Progenitor cell of endocrine pancreas (in vitro differentiated cells): ENCODE results near the gene FOXB2. TPM values are rescaled to one million over a fixed set of nuclear protein-coding genes. Genes with fewer than 3 reads are reported as not detected.

Experiments used
- DNase-seq: peaks from one replicate; pipeline ENCODE4 v3.0.0; 2021; ENCODE audit warnings: low spot score; ENCODE audit not compliant: unreplicated experiment
- H3K27ac Mint-ChIP-seq: 2 replicates; pipeline ENCODE4 v1.8.0; 2021; ENCODE audit warnings: mild to moderate bottlenecking, moderate library complexity, mixed read lengths
- H3K27me3 Mint-ChIP-seq: 2 replicates; pipeline ENCODE4 v1.8.0; 2021; ENCODE audit warnings: mixed read lengths
- H3K36me3 Mint-ChIP-seq: 2 replicates; pipeline ENCODE4 v1.8.0; 2022; ENCODE audit warnings: mixed read lengths; ENCODE audit not compliant: insufficient read depth
- H3K4me1 Mint-ChIP-seq: 2 replicates; pipeline ENCODE4 v1.8.0; 2021; ENCODE audit warnings: low read depth, mixed read lengths
- H3K4me3 Mint-ChIP-seq: 2 replicates; pipeline ENCODE4 v1.8.0; 2021; ENCODE audit warnings: low read depth, mild to moderate bottlenecking, moderate library complexity, mixed read lengths
- H3K9me3 Mint-ChIP-seq: 2 replicates; pipeline ENCODE4 v1.8.0; 2021; ENCODE audit warnings: low read depth, mixed read lengths
- total RNA-seq: library from RNA; stranded (reverse); gene quantifications from 2 replicates; pipeline ENCODE4 v1.2.1, GENCODE V29; 2021
- TF ChIP-seq, protein P1 (sequence below): fragments of 200-600 bp; sonication (generic); IDR thresholded peaks from one replicate; pipeline ENCODE4 v1.5.0; 2021; ENCODE audit warnings: antibody characterized with exemption, mild to moderate bottlenecking; ENCODE audit not compliant: unreplicated experiment

The FOXB2 gene
- total RNA-seq, 1 donor from 2014 or later: not detected

DNA sequence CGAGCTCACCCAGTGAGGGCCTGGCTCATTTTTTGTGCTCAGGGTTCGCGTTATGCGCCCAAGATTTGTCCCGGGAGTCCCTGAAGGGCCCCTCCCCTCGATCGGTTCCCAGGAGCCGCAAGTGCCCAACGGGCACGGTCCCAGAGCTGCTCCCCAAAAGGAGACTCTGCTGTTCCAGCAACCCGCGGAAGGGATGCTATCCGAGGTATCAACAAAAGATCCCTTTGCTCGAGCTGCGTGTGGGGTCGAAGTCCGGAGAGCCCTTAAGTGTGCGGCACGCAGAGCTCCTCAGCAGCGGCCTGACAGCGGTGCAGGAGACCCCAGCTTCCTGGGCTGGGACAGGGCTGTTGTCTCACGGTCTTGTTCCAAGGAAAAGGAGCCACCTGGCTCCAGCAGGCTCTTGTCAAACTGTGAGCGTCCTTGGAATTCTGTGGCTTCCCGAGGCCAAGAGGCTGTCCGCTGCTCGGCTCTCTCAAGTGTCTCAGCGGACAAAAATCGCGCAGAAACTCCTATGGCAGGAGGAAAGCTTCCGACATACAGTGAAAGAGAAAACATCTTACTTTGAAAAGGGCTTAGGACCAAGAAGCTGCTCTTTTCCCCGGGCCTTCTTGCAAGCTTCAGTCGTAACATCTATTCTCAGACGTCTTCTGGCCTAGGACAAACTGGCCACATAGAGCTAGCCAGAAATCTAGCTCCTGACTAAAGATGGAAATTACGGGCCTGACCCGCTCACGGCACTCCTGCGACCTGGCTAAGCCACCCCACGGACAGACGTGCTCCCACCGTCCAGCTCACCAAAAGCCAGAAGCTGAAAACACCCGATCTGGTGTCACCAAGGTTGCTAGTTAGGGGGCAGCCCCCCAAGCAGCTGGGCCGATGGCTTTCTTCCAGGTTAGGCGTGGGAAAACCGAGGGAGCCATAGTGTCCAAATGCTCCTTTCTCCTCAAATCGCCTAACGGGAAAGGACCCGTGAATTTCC lies 2.6 kb upstream of the FOXB2 start:
- Mint-ChIP-seq H3K27me3 (peaks cover 92% of the 10 kb centered on the region), H3K27ac (no peak overlapping the region)

DNA sequence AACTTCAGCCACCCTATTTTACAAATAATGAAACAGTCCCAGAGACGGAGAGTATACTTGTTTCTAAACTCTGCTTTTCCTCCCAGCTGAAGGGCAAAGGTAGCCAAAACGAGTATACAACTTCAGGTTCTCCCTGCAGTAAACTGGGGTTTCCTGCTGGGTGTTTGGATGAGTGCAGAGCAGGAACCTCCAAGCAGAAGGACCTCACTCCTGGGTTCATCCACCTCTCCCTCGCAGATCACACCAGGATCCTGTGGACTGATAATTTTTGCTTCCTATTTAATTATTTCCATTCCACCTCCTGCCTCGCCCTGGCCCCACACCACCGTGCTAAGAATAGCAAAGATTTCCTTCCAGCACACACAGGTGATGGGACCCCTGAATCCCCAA lies 2.0 kb upstream of the FOXB2 start:
- Mint-ChIP-seq H3K36me3 (no peaks in the 10 kb centered on the region), H3K4me3 (peak overlapping the region; percentile 4), H3K9me3 (no peaks in the 10 kb centered on the region), H3K27ac (no peak overlapping the region), H3K4me1 (peaks cover 15% of the 10 kb centered on the region), H3K27me3 (peaks cover 92% of the 10 kb centered on the region)
- DNase-seq: no peak
- TF ChIP-seq, protein P1, sequence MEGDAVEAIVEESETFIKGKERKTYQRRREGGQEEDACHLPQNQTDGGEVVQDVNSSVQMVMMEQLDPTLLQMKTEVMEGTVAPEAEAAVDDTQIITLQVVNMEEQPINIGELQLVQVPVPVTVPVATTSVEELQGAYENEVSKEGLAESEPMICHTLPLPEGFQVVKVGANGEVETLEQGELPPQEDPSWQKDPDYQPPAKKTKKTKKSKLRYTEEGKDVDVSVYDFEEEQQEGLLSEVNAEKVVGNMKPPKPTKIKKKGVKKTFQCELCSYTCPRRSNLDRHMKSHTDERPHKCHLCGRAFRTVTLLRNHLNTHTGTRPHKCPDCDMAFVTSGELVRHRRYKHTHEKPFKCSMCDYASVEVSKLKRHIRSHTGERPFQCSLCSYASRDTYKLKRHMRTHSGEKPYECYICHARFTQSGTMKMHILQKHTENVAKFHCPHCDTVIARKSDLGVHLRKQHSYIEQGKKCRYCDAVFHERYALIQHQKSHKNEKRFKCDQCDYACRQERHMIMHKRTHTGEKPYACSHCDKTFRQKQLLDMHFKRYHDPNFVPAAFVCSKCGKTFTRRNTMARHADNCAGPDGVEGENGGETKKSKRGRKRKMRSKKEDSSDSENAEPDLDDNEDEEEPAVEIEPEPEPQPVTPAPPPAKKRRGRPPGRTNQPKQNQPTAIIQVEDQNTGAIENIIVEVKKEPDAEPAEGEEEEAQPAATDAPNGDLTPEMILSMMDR: no peak

More for the DNA sequence above, 2.6 kb upstream of the FOXB2 start:
- no peak for DNase-seq
- Mint-ChIP-seq H3K36me3 (no peaks in the 10 kb centered on the region), H3K4me1 (peaks cover 18% of the 10 kb centered on the region), H3K9me3 (no peaks in the 10 kb centered on the region), H3K4me3 (peak overlapping the region; percentile 53)
- TF ChIP-seq, protein P1: no peak

DNA sequence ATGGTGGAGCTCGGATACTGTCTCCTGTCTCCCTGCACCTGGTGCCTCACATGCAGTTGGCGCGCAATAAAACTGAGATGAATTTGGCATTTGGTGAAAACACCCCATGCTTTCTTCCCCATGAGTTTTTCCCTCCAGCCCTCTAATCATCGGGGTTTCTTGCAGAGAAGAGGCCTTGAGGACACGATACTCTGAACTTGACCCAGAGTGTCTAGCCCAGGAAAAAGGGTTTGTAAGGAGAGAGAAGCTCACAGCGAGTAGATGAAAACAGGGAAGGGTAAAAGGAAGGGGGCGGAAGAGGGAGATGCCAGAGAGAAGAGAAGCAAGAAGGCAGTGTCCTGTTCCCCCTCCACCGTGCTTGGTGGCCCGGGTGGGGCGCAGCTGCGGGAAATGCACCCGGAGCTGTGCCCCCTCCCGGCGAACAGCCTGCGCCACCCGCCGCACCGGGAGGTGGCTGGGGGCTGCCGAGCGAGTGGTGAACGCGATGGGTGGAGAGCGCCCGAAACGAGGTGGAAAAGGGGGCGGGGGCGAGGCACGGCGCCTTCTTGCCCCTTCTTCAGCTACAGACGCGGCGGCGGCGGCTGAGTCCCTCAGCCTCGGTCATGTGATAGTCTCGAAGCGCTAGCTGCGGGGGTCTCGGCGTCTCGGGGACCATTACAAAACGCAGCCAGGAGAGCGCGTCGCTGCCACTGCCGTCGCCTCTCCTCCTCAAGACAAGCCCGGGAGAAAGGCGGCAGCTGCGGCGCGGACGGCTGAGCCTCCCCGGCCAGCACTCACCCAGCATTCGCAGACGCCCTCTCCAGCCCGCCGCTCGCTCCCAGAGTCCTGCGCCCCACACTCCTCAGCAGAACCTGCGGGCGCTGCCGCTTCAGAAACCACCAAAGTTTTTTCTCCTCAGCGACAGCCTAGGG lies 1.1 kb upstream of the FOXB2 start:
- H3K9me3 Mint-ChIP-seq: no peaks in the 10 kb centered on the region
- peak overlapping the region; percentile 52 for H3K4me3 Mint-ChIP-seq
- H3K4me1 Mint-ChIP-seq: peaks cover 16% of the 10 kb centered on the region
- H3K27ac Mint-ChIP-seq: no peak overlapping the region
- DNase-seq: no peak
- TF ChIP-seq, protein P1: no peak
- peaks cover 92% of the 10 kb centered on the region for H3K27me3 Mint-ChIP-seq
- no peaks in the 10 kb centered on the region for H3K36me3 Mint-ChIP-seq

DNA sequence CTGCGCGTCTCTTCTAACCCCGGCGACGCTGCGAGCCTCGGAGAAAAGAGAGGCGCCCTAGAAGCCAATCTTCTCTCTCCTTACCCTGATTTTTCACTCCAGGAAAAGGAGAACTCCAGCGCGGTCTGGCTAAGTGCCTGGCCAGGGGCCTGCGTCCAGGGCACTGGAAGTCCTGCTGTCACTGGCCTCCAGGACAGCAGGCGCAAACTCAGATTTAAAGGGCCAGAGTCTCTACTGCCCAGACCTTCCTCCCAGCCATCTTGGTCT lies 553 bp upstream of the FOXB2 start:
- no peak for DNase-seq
- peaks cover 14% of the 10 kb centered on the region for H3K4me1 Mint-ChIP-seq

More for the DNA sequence above, 553 bp upstream of the FOXB2 start:
- H3K27ac Mint-ChIP-seq: no peak overlapping the region
- peak overlapping the region; percentile 24 for H3K4me3 Mint-ChIP-seq
- peaks cover 92% of the 10 kb centered on the region for H3K27me3 Mint-ChIP-seq
- no peaks in the 10 kb centered on the region for H3K36me3 Mint-ChIP-seq
- TF ChIP-seq, protein P1: no peak
- no peaks in the 10 kb centered on the region for H3K9me3 Mint-ChIP-seq
